ENCODE measurements around the gene HSD17B2.

The HSD17B2 gene

GRCh38 chr16:82079892-82080291, 44.8 kb downstream of the HSD17B2 start:
- in situ Hi-C loops (cut with MboI; ENCODE audit: low pct_unique_long_range_greater_than_20kb, low sequenced_read_pairs, unreplicated experiment), result no loop called here
- no peak for DNase-seq (ENCODE audit: low spot score)
- TF ChIP-seq, protein P1, sequence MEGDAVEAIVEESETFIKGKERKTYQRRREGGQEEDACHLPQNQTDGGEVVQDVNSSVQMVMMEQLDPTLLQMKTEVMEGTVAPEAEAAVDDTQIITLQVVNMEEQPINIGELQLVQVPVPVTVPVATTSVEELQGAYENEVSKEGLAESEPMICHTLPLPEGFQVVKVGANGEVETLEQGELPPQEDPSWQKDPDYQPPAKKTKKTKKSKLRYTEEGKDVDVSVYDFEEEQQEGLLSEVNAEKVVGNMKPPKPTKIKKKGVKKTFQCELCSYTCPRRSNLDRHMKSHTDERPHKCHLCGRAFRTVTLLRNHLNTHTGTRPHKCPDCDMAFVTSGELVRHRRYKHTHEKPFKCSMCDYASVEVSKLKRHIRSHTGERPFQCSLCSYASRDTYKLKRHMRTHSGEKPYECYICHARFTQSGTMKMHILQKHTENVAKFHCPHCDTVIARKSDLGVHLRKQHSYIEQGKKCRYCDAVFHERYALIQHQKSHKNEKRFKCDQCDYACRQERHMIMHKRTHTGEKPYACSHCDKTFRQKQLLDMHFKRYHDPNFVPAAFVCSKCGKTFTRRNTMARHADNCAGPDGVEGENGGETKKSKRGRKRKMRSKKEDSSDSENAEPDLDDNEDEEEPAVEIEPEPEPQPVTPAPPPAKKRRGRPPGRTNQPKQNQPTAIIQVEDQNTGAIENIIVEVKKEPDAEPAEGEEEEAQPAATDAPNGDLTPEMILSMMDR (IDR thresholded peaks at IDR 0.05; ENCODE audit: extremely low read depth, insufficient read depth, missing control alignments), result no peak

DNA sequence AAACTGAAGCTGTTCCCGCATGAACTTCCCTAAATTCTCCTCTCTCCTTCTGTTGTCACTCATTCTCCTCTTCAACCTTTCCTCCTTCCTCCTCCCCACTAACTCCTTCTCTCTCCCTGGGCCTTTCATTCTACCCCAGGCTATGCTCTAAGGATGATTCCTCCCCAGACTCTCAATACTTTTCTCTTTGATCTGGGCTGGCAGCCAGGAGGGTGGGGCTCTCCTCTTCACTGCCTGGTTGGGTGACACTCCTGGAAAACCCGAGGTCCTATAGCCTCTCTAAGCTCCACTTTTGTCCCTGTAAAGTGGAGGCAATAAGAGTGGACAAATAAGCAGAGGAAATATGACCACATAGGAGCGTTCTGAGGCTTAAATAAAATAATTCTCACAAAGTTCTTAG, 46.2 kb downstream of the HSD17B2 start:
- DNase-seq (ENCODE audit: low spot score), result no peak
- in situ Hi-C loops (cut with MboI; ENCODE audit: low pct_unique_long_range_greater_than_20kb, low sequenced_read_pairs, unreplicated experiment), result no loop called here
- TF ChIP-seq, protein P1 (IDR thresholded peaks at IDR 0.05; ENCODE audit: extremely low read depth, insufficient read depth, missing control alignments), result no peak

DNA sequence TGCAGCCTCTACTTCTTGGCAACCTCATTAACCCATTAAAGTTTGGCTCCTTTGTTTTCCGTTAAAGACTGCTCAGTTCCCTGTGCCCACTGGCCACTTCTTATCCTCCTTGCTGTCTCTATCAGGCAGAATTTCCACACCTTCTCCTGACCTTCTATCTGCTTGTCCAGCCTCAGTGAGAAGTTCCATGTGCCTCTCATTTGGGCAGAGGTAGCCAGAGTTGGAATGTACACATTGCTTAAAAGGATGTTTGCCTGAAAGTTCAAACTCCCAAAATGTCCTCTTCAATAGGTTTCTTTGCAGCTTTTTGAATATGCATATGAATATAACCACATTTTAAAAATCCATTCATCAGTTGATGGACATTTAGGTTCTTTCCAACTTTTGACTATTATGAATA, 47.0 kb downstream of the HSD17B2 start:
- TF ChIP-seq, protein P1 (IDR thresholded peaks at IDR 0.05; ENCODE audit: extremely low read depth, insufficient read depth, missing control alignments), result no peak
- DNase-seq (ENCODE audit: low spot score), result no peak
- in situ Hi-C loops (cut with MboI; ENCODE audit: low pct_unique_long_range_greater_than_20kb, low sequenced_read_pairs, unreplicated experiment), result no loop called here

DNA sequence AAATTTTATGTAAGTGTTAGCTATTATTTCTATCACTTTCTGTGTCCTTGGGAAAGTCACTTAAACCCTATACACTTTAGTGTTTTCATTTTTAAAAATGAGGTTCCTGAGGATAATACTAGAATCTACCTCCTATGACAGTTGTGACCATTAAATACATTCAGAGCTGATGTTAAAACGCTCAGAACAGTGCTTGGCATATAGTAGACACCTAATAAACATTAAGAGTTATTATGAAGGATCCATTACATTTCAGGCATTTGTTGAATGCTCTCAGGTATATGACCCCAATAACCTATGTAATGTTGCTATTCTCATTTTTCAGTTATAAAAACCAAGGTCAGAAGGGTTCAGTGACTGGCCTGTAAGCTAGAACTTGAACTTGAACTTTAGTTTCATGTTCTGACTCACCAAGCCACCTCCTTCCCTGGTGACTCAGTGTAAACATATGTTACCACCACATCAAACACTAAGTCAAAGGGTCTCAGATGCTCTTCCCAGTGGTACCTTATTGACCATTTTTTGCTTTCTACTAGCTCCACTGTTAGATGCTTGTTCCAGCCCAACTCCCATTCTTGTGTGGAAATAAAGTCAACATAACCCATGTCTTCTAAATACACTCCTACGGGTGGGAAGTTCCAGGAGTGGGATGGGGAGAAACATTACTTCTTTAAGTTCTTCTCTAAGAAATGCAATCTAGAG, 47.6 kb downstream of the HSD17B2 start:
- TF ChIP-seq, protein P1 (IDR thresholded peaks at IDR 0.05; ENCODE audit: extremely low read depth, insufficient read depth, missing control alignments), result no peak
- in situ Hi-C loops (cut with MboI; ENCODE audit: low pct_unique_long_range_greater_than_20kb, low sequenced_read_pairs, unreplicated experiment), result no loop called here
- peak; percentile 25 for DNase-seq (ENCODE audit: low spot score)

GRCh38 chr16:82083710-82084353, 48.8 kb downstream of the HSD17B2 start:
- TF ChIP-seq, protein P1 (IDR thresholded peaks at IDR 0.05; ENCODE audit: extremely low read depth, insufficient read depth, missing control alignments), result no peak
- in situ Hi-C loops (cut with MboI; ENCODE audit: low pct_unique_long_range_greater_than_20kb, low sequenced_read_pairs, unreplicated experiment), result no loop called here
- no peak for DNase-seq (ENCODE audit: low spot score)

DNA sequence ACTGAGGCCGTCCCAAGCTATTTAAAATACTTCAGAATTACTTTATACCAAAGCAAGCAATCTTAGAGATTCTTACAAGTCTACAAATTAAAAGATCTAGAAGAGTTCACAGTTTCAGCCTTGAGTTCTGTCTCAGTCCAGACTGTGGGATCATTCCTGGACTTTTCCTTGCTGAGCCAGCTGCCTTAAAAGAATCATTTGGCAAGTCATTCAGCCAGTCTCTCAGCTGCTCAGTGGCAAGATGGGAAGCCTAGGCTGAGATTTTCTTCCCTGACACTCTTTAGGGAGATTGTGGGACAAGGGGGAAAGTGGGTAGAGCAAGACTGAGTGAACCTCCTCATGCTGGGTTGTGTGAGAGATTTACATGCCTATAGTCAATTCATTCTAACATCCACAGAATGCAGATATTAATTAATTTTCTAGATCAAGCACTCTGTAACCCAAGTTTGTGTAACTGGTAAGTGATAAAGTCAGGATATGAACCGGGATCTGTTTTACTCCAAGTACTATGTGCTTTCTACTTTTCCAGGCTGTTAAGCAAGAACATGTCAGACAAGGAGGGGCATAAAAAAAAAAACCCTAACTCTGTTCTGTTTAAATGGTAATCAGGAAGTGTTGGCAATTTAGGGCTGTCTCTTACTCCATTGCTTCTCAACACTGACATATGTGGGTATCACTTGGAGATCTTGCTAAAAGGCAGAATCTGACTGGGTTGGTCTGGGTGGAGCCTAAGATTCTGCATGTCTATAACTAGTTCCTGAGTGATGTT, 50.1 kb downstream of the HSD17B2 start:
- no peak for DNase-seq (ENCODE audit: low spot score)
- in situ Hi-C loops (cut with MboI; ENCODE audit: low pct_unique_long_range_greater_than_20kb, low sequenced_read_pairs, unreplicated experiment), result no loop called here
- TF ChIP-seq, protein P1 (IDR thresholded peaks at IDR 0.05; ENCODE audit: extremely low read depth, insufficient read depth, missing control alignments), result no peak

All from GM13977 (cell line).